COR-L47 (cell line): ENCODE results near the gene STXBP6.
"Not testable (repeated sequence)": the region's sequence is repeated elsewhere in the genome, so short reads cannot be mapped to it uniquely, and the experiment has no call there.

Source experiments
- DNase-seq: peaks from one replicate; lab custom pipeline; 2025; lab: John Stamatoyannopoulos, UW

The STXBP6 gene

DNA sequence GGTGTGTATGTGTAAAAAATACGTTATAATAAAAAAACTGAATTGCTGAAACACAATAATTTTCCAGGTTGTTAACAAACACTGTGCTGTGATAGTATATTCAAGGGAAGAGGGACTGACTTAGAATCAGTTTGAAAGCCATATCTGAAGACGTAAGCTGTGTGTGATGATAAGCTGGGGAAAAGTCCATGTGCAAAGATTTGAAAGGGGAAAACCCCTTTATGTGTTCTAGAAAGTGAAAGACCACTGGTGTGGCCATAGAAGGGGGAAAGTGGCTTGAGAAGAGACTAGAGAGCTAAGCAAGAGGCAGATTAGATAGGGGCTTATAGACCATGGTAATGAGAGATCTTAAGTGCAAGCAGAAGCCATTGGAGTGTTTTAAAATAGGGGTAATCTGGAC is 220.1 kb downstream of the STXBP6 start:
- no peak for DNase-seq

GRCh38 chr14:24828486-24828885 is 221.5 kb downstream of the STXBP6 start:
- no peak for DNase-seq

GRCh38 chr14:24826390-24826789 is 223.6 kb downstream of the STXBP6 start:
- DNase-seq = no peak

GRCh38 chr14:24820616-24821015 is 229.3 kb downstream of the STXBP6 start:
- DNase-seq = no peak

DNA sequence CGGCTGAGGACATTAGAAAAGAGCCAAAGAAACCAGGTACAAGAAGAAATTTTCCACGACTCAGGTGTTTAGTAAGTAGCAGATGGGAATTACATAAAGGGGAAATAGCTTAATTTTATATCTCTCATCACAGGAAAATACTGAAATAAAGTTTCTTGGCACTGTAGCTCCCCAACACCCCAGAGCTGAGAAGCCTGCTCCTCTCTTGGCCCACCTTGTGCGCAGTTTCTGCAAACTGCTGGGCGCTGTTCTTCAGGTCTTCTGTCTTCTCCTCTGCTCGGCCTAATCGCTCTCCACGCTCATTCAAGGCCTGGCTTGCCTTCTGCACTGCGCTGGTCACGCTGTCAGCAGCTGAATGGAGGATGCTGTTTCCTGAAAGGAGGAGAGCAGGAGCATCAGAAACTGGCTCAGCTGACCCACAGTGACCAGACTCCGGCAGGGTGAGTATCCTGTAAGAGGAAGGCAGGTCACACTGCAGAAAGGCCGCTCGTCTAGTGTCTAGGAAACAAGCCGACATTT is 231.1 kb downstream of the STXBP6 start:
- no peak for DNase-seq

DNA sequence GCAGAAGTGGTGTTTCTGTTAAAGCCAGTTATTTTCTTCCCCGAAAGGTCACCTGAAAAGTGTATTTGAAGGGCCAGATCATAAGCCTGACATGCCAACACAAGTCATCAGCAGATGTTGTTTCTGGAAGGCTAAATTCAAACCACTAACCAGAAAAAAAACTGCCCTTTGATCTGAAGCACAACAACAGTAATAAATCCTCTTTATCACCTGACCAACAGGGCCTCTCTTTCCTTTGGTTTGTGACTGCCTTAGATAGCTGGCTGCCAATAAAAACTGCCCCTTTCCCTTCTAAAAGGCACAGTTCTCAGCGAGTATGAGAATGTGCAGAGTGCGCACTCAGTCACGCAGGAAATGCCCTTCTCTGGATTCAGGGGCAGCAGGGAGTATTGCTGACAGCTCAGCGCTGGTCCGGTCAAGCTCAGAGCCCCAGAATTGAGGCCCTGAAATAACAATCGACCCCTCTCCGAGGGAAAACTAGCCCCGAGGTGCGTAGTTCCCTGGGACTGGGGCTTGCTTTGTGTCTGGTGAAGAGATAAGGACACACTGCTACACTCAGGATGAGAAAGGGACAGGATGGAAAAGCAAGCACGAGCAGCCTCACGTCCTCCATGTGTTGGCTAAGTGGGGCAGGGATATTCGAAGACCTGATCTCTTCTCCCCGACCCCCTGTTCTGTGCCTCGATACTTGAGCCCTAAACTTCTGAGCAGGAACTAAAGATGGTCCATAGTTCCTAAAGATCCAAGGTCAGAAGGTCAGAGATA is 231.7 kb downstream of the STXBP6 start:
- no peak for DNase-seq

- DNase-seq = peak; percentile 23
Observed at GRCh38 chr14:24817212-24818057, 232.5 kb downstream of the STXBP6 start.

- DNase-seq = no peak
Observed at GRCh38 chr14:24816929-24817211, 233.1 kb downstream of the STXBP6 start.

DNA sequence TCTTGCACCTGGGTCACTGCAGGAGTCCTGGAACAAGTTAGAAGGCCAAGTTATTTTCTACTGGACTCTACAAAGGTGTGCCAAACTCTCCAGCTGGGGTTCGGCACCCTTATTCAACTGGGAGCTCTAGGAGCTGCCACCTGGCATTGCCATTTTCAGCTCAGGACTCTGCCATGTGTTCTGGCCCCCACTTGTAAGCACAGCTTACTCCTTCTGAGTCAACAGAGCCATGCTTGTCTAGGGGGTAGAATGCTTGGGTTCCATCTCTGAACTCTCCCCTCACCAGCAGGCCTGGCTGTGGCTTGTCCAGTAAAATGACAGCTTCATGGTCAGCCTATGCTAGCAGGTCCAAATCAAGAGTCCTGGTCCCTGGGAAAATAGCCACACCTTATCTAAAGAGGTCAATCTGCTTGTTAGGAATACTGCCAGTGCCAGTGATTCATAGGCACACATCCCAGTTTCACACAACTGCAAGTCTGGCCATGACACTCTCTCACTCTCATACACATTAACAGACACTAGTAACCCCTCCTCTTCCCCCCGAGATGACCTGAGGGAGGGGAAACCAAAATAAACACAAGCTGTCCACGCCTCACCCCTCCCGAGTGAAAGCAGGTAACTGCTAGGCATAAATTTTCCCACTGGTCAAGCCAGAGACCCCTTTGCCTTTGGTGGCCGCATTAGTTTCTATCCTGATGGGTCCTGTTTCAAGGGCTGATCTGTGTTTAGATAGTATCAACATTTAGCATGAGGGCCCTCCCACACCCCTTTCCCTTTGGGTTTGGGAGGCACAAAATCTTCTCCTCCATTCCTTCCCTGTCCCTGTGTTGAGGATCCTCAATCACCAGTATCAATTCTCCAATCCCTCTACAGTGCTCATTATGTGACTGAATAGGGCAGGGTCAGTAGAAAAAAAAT is 233.7 kb downstream of the STXBP6 start:
- DNase-seq = no peak

GRCh38 chr14:24815543-24815942 is 234.4 kb downstream of the STXBP6 start:
- no peak for DNase-seq

DNA sequence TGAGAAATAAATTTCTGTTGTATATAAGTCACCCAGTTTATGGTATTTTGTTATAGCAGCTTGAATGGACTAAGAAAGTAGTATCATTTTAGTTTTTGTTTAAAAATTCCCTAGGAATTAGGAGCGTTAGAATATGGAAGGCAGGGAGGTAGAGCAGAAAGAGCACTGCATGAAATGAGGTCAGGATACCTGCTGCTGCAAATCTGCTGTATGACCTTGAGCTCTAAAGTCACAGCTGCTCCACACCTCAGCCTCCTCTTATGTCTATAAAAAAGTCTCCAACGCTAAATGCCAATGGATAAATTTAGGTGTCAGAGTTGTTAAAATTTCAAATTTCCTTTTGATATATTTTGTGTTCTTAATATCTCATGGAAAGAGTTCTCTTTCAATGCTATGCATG is 235.0 kb downstream of the STXBP6 start:
- no peak for DNase-seq

GRCh38 chr14:24814346-24814745 is 235.6 kb downstream of the STXBP6 start:
- no peak for DNase-seq

- DNase-seq = no peak
Observed at GRCh38 chr14:24813819-24814259, 236.1 kb downstream of the STXBP6 start.

DNA sequence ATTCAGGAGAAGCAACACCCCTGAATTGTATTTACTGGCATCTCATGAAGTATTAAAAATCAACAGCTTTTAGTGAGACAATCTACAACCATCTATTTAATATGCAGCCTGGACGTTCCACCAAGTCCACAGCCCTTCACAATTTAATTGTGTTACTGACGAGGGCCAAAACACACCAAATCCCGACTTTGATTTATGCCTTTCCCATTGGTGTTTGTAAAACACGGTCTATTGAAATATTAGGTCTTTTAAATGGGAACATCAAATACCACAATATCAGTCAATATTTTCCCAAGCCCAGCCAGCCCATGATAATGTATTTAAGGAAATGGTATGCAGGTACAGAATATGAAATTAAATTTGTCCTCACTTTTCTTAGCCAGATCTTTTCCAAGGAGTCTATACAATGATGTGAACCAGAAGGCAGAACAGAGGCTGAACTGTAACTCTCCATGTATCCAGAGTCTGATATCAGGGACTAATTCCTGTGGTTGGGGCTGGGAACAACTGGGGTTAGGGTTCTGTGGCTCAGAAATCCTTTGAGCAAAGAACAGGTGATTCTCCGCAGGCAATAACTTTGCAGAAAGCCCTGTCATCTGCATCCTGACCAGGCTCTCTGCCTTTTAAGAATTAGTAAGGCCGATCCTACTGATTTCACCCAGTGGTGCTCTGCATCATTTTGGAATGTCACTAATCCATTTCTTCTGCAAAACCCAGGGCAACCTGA is 236.7 kb downstream of the STXBP6 start:
- DNase-seq = no peak

DNA sequence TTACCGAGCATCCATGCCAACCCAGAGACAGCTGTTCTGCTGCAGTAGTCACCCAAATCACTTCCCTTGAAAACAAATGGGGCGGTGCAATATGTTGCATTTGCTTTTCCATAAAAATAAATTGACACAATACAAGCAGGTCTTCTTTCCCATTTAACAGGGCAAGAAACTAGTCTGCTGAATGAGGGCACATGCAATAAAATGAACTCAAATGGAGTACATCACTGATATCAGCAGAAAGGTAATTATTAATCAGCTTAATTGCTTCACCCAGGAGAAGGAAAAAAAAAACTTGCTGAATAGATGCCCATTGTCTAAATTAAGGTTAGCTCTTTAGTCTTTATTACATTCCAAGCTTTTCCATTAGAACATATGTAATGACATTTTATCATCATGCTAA is 240.8 kb downstream of the STXBP6 start:
- no peak for DNase-seq

DNA sequence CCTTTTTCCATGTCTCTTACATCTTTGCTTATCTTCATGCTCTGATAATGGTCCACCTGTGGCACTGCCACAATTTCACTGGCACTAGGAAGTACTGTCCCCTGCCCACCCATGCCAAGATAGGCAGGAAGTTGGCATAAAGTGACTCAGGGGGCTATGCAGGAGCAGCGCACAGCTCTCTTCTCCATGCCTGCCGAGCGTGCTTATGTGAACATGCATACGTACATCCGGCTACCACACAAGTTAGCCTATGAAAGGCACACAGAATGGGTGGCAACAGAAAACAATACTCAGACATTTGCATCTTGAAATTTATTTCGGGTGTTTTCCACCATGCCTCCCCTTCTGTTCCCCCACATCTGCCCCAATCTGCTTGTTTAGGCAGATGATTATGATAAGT is 241.5 kb downstream of the STXBP6 start:
- no peak for DNase-seq

DNA sequence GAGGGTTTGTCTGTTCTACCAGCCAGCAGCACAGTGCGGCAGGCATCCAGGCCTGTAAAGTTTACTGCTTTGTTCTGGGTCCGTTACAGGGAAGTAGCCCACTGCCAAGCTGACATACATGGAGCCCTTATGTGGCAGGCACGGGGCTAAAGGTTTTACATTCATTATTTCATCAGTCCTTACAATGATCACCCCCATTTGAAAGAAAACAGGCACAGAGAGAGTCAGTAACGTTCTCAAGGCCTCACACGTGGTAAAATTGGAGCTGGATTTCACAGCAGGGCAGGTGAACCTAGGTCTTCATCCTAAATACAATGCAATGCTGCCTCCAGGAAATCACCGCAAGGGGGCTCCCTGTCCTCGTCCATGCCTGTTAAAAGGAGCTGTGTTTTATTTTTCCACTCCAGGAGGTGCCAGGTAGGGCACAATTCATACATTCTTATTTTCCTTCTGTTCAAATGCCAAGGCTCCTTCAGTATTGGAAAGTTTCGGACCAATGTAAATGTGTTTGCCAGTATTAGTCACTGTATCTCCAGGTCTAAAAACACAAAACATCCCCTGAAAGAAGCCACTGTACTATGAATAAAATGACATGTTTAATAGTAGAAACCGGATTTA is 243.8 kb downstream of the STXBP6 start:
- peak; percentile 73 for DNase-seq

- DNase-seq = no peak
Observed at GRCh38 chr14:24804552-24805212, 245.3 kb downstream of the STXBP6 start.

DNA sequence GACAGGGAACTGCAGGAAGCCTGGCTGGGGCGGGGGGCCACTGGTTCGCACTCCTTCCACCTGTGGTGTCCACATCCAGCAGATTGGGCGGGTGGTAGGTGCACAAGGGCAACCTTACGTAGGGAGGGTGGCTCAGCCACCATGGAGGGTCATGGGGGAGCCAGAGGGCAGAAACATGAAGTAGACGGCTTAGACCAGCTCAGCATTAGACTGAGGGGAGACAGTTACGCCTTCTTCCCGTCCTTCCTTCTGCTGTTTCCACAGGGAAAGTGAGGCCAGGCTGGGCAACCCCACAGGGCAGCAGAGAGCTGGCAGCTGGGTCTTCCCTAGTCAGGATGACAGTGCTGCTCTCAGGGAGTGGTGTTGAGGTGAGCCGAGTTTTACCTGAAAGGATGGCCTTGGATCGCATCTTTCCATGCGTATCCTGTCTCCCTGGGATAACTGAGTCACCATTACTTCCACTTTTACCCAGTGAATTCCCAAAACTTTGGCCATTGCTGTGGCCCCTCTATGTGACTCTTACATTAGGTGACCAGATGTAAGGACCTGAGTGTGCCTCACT is 245.9 kb downstream of the STXBP6 start:
- no peak for DNase-seq

DNA sequence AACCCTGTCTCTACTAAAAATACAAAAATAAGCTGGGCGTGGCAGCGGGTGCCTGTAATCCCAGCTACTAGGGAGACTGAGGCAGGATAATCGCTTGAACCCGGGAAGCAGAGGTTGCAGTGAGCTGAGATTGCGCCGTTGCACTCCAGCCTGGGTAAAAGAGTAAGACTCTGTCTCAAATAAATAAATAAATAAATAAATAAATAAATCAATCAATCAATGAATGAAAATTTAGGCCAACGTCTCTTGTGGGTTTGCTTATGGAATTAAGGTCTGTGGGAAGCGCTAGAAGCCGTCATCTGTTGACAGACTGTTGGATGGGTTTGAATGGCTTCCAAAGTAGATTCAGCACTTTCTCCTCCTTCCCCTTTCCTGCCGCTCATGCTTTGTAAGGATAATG is 246.5 kb downstream of the STXBP6 start:
- not testable (repeated sequence) for DNase-seq
